Transverse colon (tissue), 4 donors: ENCODE measurements around the gene CIZ1. TPM values are rescaled to one million over a fixed set of nuclear protein-coding genes. Genes with fewer than 3 reads are reported as not detected.

ENCODE experiments used
- DNase-seq: peaks from one replicate; pipeline ENCODE4 v3.0.0-alpha.2; 2019
- H3K27ac ChIP-seq, 4 donors: fragments of 200-600 bp; sonication (generic); 2 replicates each; pipeline ENCODE4 v1.5.1; 2016 to 2018; ENCODE audit warnings: inconsistent platforms in 4 of 4
- H3K27me3 ChIP-seq: fragments of 200-600 bp; sonication (generic); 2 replicates; pipeline ENCODE4 v1.5.1; 2017; ENCODE audit warnings: inconsistent platforms
- H3K36me3 ChIP-seq, 4 donors: fragments of 200-600 bp; sonication (generic); 2 replicates each; pipeline ENCODE4 v1.5.1; 2017 to 2019; ENCODE audit warnings: inconsistent platforms in 4 of 4
- H3K4me1 ChIP-seq, 4 donors: fragments of 200-600 bp; sonication (generic); 2 replicates each; pipeline ENCODE4 v1.5.1; 2017 to 2020; ENCODE audit warnings: inconsistent platforms in 4 of 4
- H3K4me3 ChIP-seq, 4 donors: fragments of 200-600 bp; sonication (generic); 1 replicate in 1 of 4; 2 replicates in 3 of 4; pipeline versions ENCODE4 v1.5.1 to v1.6.1; 2017 to 2019; ENCODE audit warnings: inconsistent platforms in 4 of 4
- H3K9me3 ChIP-seq, 2 donors: fragments of 200-600 bp; sonication (generic); 2 replicates each; pipeline ENCODE4 v1.5.1; 2017 to 2019; ENCODE audit warnings: inconsistent platforms in 2 of 2
- EP300 ChIP-seq: sonication (generic); formaldehyde crosslinking; IDR thresholded peaks from one replicate; pipeline ENCODE4 v1.6.1; 2017; ENCODE audit warnings: antibody characterized with exemption, low read depth
- POLR2A ChIP-seq: fragments of 450-650 bp; IDR thresholded peaks from one replicate; pipeline ENCODE4 v1.6.1; 2016; ENCODE audit warnings: antibody characterized with exemption, mild to moderate bottlenecking, moderate library complexity
- POLR2AphosphoS5 ChIP-seq, 3 donors: sonication (generic); formaldehyde crosslinking; IDR thresholded peaks; one replicate each; pipeline ENCODE4 v1.6.1; 2016; ENCODE audit warnings: antibody characterized with exemption in 3 of 3
- WGBS, 2 donors: methylation state at CpG; one replicate each; pipeline ENCODE4 v1.1.5; 2018; ENCODE audit warnings: low coverage in 1 of 2; 5-methylcytosine and 5-hydroxymethylcytosine counted together
- in situ Hi-C, 4 donors: fragments of 200-750 bp; cut with MboI; loops; one replicate each; pipeline versions ENCODE4 v1.15.0 to v1.15.1; 2017; ENCODE audit warnings: low sequenced_read_pairs in 3 of 4, low pct_ligation_motif_present in 1 of 4, low pct_unique_long_range_greater_than_20kb in 1 of 4
- intact Hi-C: fragments of 100-400 bp; cut with DNase I; formaldehyde crosslinking; loops from one replicate; pipeline ENCODE4 v1.15.1; 2023; ENCODE audit warnings: low total_unique reads
- total RNA-seq, 4 donors: library from RNA; depleted of rRNA; stranded (reverse); fragments of >200 nt; gene quantifications; one replicate each; pipeline ENCODE4 v1.1.0, GENCODE V29; 2016
- TF ChIP-seq, protein P1 (sequence below), 5 experiments: fragments of 200-600 bp in 3 of 5; fragments of 450-650 bp in 2 of 5; sonication (generic) in 3 of 5; IDR thresholded peaks; 1 replicate in 2 of 5; 2 replicates in 3 of 5; pipeline ENCODE4 v1.5.1; 2016 to 2017; ENCODE audit warnings: antibody characterized with exemption in 5 of 5, inconsistent platforms in 3 of 5, mild to moderate bottlenecking in 2 of 5, moderate library complexity in 1 of 5

The CIZ1 gene
- total RNA-seq, 4 donors from 2014 or later, result 59.9 to 211 (median 73.0) TPM

DNA sequence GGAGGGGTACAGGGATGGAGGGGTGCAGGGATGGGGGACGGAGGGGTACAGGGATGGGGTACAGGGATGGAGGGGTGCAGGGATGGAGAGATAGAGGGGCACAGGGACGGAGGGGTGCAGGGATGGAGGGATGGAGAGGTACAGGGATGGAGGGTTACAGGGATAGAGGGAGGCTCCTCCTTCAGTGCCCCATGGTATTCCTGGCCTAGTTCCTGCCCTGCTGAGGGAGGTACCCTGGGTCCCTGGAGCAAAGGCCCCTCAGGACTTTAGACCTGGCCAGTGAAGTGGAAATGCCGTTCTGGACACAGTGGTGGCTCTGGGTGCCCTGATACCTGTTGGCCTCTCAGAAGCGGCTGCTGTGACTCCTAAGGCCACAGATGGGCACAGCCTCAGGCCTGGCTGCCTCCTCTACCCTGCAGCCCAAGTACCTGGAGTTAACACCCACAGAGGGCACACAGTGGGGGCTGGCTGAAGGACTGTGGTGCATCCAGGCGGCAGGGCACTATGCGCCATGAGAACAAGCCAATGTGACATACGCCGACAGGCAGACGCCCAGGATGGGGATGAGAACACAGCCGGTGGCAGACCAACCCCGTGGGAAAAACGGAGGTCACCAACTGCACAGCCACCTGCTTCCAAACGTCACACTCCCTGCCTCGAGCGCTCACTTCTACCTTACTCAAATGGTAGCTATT, 72.3 kb downstream of the CIZ1 start:
- in situ Hi-C loops (loop anchor here in 1 of 4 donors (25.0 kb wide), 1 partner anchor 157 kb away; no protein-coding TSS in a partner anchor), intact Hi-C loops (loop anchor here (10.0 kb wide), 1 partner anchor 84 kb away; no protein-coding TSS in a partner anchor)
- Histone ChIP-seq H3K9me3 (no peaks in the 10 kb centered on the region), H3K4me1 (peaks cover 3 to 27% (median 25%) of the 10 kb centered on the region in 4 donors), H3K27ac (no peak overlapping the region), H3K4me3 (no peak overlapping the region), H3K36me3 (peaks cover 0 to 18% (median 8%) of the 10 kb centered on the region in 4 donors), H3K27me3 (no peaks in the 10 kb centered on the region)
- peak; percentile 7 for DNase-seq
- no peak for TF ChIP-seq POLR2AphosphoS5 (IDR thresholded peaks at IDR 0.05)
- TF ChIP-seq, protein P1, sequence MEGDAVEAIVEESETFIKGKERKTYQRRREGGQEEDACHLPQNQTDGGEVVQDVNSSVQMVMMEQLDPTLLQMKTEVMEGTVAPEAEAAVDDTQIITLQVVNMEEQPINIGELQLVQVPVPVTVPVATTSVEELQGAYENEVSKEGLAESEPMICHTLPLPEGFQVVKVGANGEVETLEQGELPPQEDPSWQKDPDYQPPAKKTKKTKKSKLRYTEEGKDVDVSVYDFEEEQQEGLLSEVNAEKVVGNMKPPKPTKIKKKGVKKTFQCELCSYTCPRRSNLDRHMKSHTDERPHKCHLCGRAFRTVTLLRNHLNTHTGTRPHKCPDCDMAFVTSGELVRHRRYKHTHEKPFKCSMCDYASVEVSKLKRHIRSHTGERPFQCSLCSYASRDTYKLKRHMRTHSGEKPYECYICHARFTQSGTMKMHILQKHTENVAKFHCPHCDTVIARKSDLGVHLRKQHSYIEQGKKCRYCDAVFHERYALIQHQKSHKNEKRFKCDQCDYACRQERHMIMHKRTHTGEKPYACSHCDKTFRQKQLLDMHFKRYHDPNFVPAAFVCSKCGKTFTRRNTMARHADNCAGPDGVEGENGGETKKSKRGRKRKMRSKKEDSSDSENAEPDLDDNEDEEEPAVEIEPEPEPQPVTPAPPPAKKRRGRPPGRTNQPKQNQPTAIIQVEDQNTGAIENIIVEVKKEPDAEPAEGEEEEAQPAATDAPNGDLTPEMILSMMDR (IDR thresholded peaks at IDR 0.05), result no peak
- no peak for TF ChIP-seq EP300
- TF ChIP-seq POLR2A, result no peak
- 75% methylated on average over 15 of the region's 15 CpGs; no CpG with 5 or more reads in 1 of the 2 donors for WGBS, 2 donors

DNA sequence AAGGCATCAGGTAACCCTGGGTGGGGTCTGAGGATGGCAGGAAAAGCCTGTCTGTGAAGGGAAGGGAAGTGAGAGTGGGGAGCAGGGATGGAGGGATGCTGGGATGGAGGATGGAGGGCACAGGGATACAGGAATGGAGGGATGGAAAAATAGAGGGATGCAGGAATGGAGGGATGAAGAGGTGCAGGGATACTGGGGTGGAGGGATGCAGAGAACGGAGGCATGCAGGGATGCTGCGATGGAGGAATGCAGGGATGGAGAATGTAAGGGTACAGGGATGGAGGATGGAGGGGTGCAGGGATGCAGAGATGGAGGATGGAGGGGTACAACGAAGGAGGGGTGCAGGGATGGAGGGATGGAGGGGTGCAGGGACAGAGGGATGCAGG, 72.9 kb downstream of the CIZ1 start:
- WGBS, 2 donors, result 50 to 57% methylated on average over 2 to 3 of the region's 3 CpGs
- H3K27me3 ChIP-seq, result no peaks in the 10 kb centered on the region
- no peak overlapping the region for H3K27ac ChIP-seq
- no peaks in the 10 kb centered on the region for H3K9me3 ChIP-seq
- in situ Hi-C loops (loop anchor here in 1 of 4 donors (25.0 kb wide), 1 partner anchor 156 kb away; no protein-coding TSS in a partner anchor), intact Hi-C loops (loop anchor here (10.0 kb wide), 1 partner anchor 84 kb away; no protein-coding TSS in a partner anchor)
- H3K36me3 ChIP-seq, result peaks cover 0 to 14% (median 6%) of the 10 kb centered on the region in 4 donors
- H3K4me3 ChIP-seq, result no peak overlapping the region
- peak; percentile 4 for DNase-seq
- TF ChIP-seq EP300, result no peak
- no peak for TF ChIP-seq POLR2A
- TF ChIP-seq POLR2AphosphoS5 (IDR thresholded peaks at IDR 0.05), result no peak
- TF ChIP-seq, protein P1 (IDR thresholded peaks at IDR 0.05), result no peak
- peaks cover 3 to 28% (median 25%) of the 10 kb centered on the region in 4 donors for H3K4me1 ChIP-seq

DNA sequence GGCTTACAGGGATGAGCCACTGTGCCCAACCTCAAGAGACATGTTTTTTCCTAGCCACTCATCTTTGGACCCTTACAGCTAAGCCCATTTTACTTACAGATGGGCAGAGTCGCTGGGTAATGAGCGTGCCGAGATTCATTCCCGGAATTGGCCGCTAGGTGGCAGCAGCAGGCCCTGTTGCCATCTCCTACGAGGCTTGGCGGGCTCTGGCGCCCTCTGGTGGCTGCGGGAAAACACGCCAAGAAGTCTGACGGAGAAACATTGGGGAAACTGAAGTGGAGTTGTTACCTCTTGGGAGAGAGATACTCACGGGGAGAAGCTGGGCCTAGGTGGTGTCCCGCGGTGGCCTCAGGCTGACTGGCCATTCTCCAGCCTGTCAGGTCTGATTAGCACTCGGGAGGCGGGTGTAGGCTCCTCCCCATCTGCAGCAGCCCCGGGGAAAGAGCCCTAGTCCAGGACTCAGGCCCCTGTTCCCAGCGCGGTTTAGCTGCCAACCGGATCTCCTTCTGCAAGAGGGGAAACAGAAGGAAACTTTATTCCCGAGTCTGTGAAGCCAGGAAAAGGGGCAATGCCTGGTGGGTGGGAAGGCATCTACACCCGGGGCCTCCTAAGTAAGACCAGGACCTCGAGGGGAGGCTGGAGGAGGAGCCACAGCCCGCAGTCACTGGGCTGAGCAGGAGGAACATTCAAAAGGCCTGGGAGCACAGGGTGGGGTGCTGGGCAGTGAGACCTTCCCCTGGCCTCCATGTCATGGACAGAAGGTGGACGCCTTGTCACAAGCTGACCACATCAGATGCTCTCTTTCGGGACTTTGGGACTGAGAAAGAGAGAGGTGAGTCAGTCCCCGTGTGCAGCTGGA, 73.5 kb downstream of the CIZ1 start:
- 13 to 17% methylated on average over 4 to 27 of the region's 27 CpGs for WGBS, 2 donors
- in situ Hi-C loops, result loop anchor here in 1 of 4 donors (25.0 kb wide), 1 partner anchor 156 kb away; no protein-coding TSS in a partner anchor
- Histone ChIP-seq H3K9me3 (no peaks in the 10 kb centered on the region), H3K4me3 (no peak overlapping the region), H3K27ac (peak overlapping the region; percentile 84 to 96 (median 94)), H3K27me3 (no peaks in the 10 kb centered on the region), H3K4me1 (peaks cover 3 to 32% (median 27%) of the 10 kb centered on the region in 4 donors), H3K36me3 (peaks cover 0 to 11% (median 4%) of the 10 kb centered on the region in 4 donors)
- peak; percentile 97 for DNase-seq
- TF ChIP-seq POLR2A, result no peak
- TF ChIP-seq, protein P1 (IDR thresholded peaks at IDR 0.05), result peak; percentile 100
- no peak for TF ChIP-seq EP300
- peak in 2 of 3 donors; percentile 32 to 34 for TF ChIP-seq POLR2AphosphoS5 (IDR thresholded peaks at IDR 0.05)
- intact Hi-C loops, result loop anchor here (2.0 to 10.0 kb wide), 2 partner anchors 83 to 175 kb away; no protein-coding TSS in a partner anchor
